Activated CD8-positive, alpha-beta memory T cell treated with anti-CD3 and anti-CD28 coated beads, Interleukin-2, amount 10 ng/mL, durations not matched to agents 7 days and 5 days (primary cell): Measurements from ENCODE around the gene RERE. TPM values are rescaled to one million over a fixed set of nuclear protein-coding genes. Genes with fewer than 3 reads are reported as not detected.
A peak's percentile ranks its signal among the peaks of the same experiment; 100 is the strongest.

Experiments
- ATAC-seq: fragments of 150-1000 bp; cut with Tn5 transposase; one replicate; pipeline ENCODE4 v1.10.0; 2021; ENCODE audit warnings: moderate library complexity
- CTCF ChIA-PET: fragments of 350-600 bp; sonication (Branson Sonifier 250); formaldehyde crosslinking; loops from one replicate; lab custom pipeline; 2021; ENCODE audit warnings: antibody characterized with exemption; lab: Charles Lee
- DNase-seq: peaks from one replicate; pipeline ENCODE4 v3.0.0-alpha.2; 2020
- H3K27ac Mint-ChIP-seq: one replicate; pipeline ENCODE4 v1.8.0; 2021; ENCODE audit warnings: mild to moderate bottlenecking, mixed read lengths
- H3K27me3 Mint-ChIP-seq: one replicate; pipeline ENCODE4 v1.8.0; 2021; ENCODE audit warnings: mixed read lengths
- H3K36me3 Mint-ChIP-seq: one replicate; pipeline ENCODE4 v1.8.0; 2021; ENCODE audit warnings: mild to moderate bottlenecking, mixed read lengths
- H3K4me1 Mint-ChIP-seq: one replicate; pipeline ENCODE4 v1.8.0; 2021; ENCODE audit warnings: mixed read lengths
- H3K4me3 Mint-ChIP-seq: one replicate; pipeline ENCODE4 v1.8.0; 2021; ENCODE audit warnings: mild to moderate bottlenecking, moderate library complexity, mixed read lengths
- H3K9me3 Mint-ChIP-seq: one replicate; pipeline ENCODE4 v1.8.0; 2022; ENCODE audit warnings: low read depth, mixed read lengths
- total RNA-seq, 2 experiments: library from RNA; stranded (reverse); gene quantifications; one replicate each; pipeline ENCODE4 v1.2.3, GENCODE V29; 2021

The RERE gene
- total RNA-seq, 2 experiments from 2014 or later, result 38.3 TPM

DNA sequence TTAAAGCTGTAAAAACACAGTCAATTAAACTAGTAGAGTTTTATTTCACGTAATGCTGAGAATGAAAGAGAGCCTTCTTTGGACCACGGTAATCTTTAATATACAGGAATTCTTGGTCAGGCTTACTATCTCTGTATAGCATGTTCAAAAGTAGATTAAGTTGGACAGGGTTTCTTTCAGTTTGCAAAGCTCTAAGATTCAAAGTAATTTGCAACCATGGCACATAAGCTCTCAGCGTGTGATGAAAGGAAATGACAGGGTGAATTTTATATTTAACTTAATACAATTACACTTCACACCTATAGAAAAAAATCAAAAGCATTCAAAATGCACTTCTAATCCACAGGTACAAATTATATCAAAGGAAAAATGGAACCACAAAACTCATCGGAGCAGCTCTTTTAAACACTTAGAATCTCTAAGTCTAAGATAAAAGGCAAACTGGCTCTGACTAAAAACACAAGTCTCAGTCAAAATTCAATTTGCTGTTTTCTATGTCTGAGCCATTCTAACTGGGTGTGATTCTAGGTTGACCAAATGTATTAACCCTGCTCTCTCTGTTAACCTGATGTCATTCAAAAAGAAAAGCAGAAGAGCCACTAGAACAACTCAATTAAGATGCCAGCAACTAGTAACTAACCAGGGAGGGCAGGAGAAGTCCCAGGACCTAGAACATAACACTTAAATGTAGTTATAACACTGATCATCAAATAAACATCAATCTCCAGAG lies 147.7 kb downstream of the RERE start:
- Mint-ChIP-seq H3K27me3 (no peaks in the 10 kb centered on the region), H3K9me3 (no peaks in the 10 kb centered on the region), H3K4me3 (no peak overlapping the region), H3K27ac (no peak overlapping the region), H3K4me1 (peaks cover 33% of the 10 kb centered on the region), H3K36me3 (no peaks in the 10 kb centered on the region)
- CTCF ChIA-PET, result interaction anchor here (0.5 to 4.6 kb wide), 13 partner anchors 8 to 144 kb away, joined by 3 to 46 read pairs (median 7); no protein-coding TSS in a partner anchor
- ATAC-seq (peak; percentile 58), DNase-seq (no peak)

DNA sequence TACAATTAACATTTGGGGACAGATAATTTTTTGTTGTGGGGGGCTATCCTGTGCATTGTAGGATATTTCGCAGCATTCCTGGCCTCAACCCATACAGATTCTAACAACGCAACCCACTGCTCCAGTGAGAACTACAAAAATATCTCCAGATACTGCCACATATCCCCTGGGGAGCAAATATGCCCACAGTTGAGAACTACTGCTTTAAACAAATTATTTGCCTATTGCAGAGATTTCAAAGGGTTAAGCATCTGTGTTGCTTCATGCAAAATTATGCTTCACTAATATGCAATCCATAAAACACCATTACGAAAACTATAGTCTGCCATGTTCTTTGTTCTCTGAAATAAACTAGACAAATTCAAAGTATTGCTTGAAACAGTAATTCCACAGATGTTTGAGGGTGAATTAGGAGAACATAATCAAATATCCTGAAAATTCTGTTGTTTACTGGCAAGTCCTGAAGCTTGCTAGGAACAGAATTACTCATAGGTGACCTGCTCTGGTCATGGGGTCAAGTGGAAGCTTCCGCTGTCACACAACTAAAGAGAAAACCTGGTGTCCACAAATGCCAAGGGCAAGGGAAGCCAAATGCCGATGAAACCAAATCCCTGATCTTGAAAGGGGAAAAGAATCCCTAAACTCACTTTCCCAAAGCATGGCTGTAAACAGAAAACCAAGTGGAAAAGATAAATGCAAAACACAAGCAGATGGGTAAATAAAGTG lies 149.4 kb downstream of the RERE start:
- Mint-ChIP-seq H3K4me3 (no peak overlapping the region), H3K27me3 (no peaks in the 10 kb centered on the region), H3K9me3 (no peaks in the 10 kb centered on the region), H3K36me3 (no peaks in the 10 kb centered on the region), H3K4me1 (peaks cover 33% of the 10 kb centered on the region), H3K27ac (no peak overlapping the region)
- no peak for DNase-seq
- CTCF ChIA-PET, result interaction anchor here (1.5 to 3.2 kb wide), 4 partner anchors 33 to 181 kb away, joined by 3 to 13 read pairs (median 10); no protein-coding TSS in a partner anchor
- ATAC-seq, result no peak

DNA sequence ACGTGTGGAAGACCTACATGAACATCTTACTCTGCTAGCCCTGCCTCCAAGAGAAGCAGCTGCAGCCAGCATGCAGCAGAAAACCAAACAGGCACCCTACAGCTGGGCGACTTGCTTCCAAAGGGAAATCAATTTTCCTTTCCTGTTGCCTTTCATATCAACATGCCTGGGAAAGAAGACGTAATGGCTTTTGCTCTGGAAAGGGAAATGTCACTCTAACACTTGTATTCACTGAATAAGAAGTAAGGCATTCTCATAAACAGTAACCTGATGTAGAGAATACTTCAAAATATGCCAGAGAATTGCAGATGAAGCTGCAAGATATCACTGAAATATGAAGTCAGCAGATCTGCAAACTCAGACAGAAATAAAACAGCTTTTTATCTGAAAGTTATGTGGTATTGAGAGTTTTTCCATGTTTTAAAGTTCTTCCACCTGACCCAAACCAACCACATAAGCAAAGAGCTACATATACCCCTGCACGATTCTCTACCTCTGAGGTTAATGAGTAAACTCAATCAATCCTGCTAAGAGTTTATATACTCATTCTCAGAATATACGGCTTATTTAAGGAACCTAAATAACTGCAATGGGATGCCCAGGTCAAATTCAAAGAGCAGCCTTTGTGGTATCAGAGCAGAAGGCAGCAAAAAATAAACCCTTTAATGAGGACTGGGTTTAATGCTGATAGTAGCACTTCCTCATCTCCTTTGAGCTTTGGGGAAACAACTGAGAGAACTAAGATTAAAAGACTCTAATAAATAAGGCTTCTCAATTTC lies 150.9 kb downstream of the RERE start:
- Mint-ChIP-seq H3K27ac (no peak overlapping the region), H3K9me3 (no peaks in the 10 kb centered on the region), H3K27me3 (no peaks in the 10 kb centered on the region), H3K4me3 (no peak overlapping the region), H3K36me3 (no peaks in the 10 kb centered on the region), H3K4me1 (peaks cover 33% of the 10 kb centered on the region)
- peak; percentile 31 for ATAC-seq
- CTCF ChIA-PET, result interaction anchor here (0.7 to 3.2 kb wide), 3 partner anchors 14 to 182 kb away, joined by 3 to 13 read pairs (median 3); no protein-coding TSS in a partner anchor
- no peak for DNase-seq

DNA sequence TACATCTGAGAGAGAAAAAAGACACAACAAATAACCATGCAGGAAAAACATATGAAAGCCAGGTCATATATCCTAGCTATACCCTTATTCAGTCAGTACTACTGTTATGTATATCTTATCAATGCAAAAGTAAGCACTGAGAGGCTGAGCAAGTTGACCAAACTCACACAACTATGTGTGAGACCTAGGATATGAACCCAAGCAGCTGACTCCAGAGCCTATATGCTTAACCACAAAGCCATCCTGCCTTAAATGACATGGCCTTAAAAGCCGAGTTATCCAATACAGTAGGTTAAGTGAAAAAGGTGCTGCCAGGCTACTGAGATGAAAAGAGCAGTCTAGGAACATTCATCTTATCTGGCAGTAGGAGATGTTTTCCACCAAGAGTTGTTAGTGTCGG lies 151.6 kb downstream of the RERE start:
- CTCF ChIA-PET, result interaction anchor here (1.4 to 3.2 kb wide), 2 partner anchors 60 to 105 kb away, joined by 3 to 13 read pairs; no protein-coding TSS in a partner anchor
- Mint-ChIP-seq H3K27me3 (no peaks in the 10 kb centered on the region), H3K4me1 (peaks cover 26% of the 10 kb centered on the region), H3K36me3 (no peaks in the 10 kb centered on the region), H3K4me3 (no peak overlapping the region), H3K27ac (no peak overlapping the region), H3K9me3 (no peaks in the 10 kb centered on the region)
- ATAC-seq (no peak), DNase-seq (no peak)

DNA sequence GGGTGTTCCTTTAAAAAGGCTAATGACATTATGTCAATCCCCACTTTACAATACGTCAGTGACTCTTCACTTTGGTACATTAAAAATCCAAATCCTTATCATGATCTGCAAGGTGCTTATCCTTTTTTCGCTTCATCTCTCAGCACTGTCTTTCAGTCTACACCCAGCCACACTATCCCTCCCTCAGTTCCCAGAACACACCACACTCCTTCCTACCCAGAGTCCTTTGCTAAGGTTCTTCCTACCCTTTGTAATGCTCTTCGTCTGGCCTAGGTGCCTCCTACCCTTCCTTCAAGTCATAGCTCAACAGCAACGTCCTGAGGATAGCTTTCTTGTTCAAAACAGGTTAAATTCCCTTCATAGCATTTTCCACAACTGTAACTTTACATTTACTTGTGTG lies 152.6 kb downstream of the RERE start:
- H3K9me3 Mint-ChIP-seq, result no peaks in the 10 kb centered on the region
- DNase-seq (no peak), ATAC-seq (no peak)
- H3K27me3 Mint-ChIP-seq, result no peaks in the 10 kb centered on the region
- CTCF ChIA-PET, result interaction anchor here (0.9 to 3.2 kb wide), 4 partner anchors 9 to 104 kb away, joined by 3 to 13 read pairs (median 3); no protein-coding TSS in a partner anchor
- no peaks in the 10 kb centered on the region for H3K36me3 Mint-ChIP-seq
- H3K4me3 Mint-ChIP-seq, result no peak overlapping the region
- peaks cover 17% of the 10 kb centered on the region for H3K4me1 Mint-ChIP-seq
- H3K27ac Mint-ChIP-seq, result no peak overlapping the region

DNA sequence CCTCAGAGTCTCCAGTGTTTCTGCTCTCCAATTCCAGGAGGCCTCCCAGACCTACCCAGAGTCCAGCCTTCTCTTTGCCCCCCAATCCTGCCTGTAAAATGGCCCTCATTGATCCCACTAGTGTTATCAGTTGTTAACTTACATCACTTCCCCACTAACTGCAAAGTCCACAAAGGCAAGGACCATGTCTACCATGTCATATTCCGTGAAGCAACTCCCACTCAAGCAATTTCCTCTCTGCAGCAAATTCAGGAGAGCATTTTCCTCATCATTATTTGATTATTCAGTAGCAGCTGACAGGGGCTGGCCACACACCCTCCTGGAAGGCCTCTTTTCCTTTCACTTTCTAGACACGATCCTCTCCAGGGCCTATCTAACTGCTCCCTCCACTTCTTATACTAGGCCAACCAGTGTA lies 153.5 kb downstream of the RERE start:
- CTCF ChIA-PET, result interaction anchor here (1.6 kb wide), 1 partner anchor 102 kb away, joined by 5 read pairs; no protein-coding TSS in a partner anchor
- Mint-ChIP-seq H3K27me3 (no peaks in the 10 kb centered on the region), H3K27ac (no peak overlapping the region), H3K36me3 (no peaks in the 10 kb centered on the region), H3K4me1 (peaks cover 10% of the 10 kb centered on the region), H3K9me3 (no peaks in the 10 kb centered on the region), H3K4me3 (no peak overlapping the region)
- DNase-seq (peak; percentile 45), ATAC-seq (peak; percentile 81)

DNA sequence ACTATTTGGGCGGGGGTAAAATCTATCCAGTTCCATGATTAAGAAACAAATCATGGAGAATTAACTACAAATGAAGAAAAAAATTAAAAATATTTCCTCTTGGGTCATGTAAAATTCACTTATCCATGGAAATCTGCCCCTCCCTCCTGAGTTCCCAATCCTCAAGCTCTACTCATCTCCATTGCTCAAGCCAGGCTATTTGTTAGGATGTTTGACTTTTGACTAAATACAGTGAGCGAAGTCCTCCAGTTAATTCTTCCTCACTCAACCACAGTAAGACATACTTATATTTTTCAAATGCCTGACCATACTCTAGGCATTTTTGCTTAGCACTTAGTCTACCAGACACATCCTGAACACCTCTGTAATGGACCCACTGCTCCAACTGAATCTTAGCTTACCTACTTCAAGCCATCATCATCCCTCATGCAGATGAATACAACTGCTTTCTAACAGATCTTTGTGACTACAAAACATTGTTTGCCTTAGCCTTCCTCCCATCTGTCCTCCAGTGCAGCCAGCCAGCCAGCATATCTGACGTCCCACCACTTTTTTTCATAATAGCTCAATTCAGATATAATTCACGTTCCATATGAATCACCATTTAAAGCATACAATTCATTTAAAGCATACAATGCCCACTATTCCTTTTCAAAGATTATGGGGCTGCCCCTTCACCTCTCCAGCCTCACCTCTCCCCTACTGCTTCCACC lies 154.2 kb downstream of the RERE start:
- no peak for ATAC-seq
- Mint-ChIP-seq H3K4me3 (no peak overlapping the region), H3K27me3 (no peaks in the 10 kb centered on the region), H3K36me3 (peaks cover 1% of the 10 kb centered on the region), H3K9me3 (no peaks in the 10 kb centered on the region), H3K4me1 (peaks cover 5% of the 10 kb centered on the region), H3K27ac (no peak overlapping the region)
- CTCF ChIA-PET, result interaction anchor here (0.6 to 1.6 kb wide), 3 partner anchors 9 to 102 kb away, joined by 3 to 5 read pairs (median 3); no protein-coding TSS in a partner anchor
- DNase-seq, result no peak

DNA sequence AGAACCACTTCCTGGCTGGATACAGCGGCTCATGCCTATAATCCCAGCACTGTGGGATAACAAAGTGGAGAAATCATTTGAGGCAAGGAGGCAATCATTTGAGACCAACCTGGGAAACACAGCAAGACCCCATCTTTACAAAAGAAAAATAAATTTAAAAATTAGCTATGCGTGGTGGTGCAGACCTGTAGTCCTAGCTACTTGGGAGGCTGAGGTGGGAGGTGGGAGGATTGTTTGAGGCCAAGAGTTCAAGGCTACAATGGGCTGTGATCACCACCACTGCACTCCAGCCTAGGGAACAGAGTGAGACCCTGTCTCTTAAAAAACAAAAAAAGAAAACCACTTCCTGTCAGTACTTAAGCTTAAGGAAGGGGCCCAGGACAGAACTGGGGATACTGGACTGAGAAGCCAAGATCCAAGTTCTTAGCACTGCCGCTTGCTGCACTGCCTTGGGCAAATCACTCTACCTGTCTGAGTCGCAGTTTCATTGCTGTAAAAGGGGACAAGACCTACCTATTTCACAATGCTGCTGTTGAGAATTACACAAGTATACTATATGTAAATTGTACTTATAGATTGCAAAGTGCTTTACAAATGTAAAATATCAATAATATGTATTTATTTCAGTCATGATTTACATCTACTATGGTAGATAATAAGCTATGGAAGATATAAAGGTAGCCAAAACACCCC lies 154.9 kb downstream of the RERE start:
- peaks cover 5% of the 10 kb centered on the region for H3K4me1 Mint-ChIP-seq
- no peaks in the 10 kb centered on the region for H3K27me3 Mint-ChIP-seq
- ATAC-seq (no peak), DNase-seq (no peak)
- H3K36me3 Mint-ChIP-seq, result peaks cover 1% of the 10 kb centered on the region
- H3K27ac Mint-ChIP-seq, result peak overlapping the region; percentile 54
- CTCF ChIA-PET, result interaction anchor here (0.6 to 1.6 kb wide), 4 partner anchors 8 to 101 kb away, joined by 3 to 7 read pairs (median 4); no protein-coding TSS in a partner anchor
- H3K9me3 Mint-ChIP-seq, result no peaks in the 10 kb centered on the region
- no peak overlapping the region for H3K4me3 Mint-ChIP-seq

DNA sequence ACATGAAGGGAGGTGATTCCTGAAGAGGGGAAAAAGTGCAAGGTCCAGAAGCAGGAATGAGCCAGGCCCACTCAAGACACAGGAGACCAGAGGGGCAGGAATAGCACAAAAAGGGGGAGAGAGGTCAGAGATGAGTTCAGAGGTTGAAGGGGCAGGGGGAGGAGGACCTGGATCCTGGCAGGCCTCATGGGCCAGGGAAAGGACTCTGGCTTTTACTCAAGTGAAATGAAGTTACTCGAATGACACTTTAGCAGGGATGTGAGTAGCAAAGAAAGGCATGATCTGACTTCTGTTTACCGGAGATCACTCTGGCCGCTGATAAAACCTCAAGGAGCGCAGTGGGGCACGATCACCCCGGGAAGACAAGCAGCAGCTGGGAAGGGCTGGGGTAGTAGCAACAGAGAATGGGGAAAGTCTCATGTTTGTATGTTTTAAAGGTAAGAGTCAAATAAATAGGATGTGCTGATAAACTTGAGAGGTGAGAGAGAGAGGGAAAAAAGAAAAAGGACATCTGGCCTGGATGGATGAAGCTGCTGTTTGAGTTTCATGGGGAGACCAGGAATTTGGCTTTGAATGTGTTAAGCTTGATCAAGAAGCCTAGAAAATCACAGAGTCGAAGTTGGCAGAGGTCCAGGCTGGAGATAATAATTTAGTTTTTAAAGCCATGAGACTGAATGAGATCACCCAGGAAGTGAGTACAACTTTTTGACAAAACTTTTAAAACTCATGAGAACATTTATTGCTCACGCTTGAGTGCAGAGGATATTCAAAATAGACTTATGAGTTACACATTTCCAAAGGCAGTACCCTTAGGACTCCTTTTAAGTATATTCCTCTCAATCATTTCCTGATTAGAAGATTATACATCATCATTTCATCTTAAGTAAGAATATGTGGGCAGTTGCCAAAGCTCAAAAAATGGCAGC lies 156.0 kb downstream of the RERE start:
- H3K36me3 Mint-ChIP-seq, result peaks cover 1% of the 10 kb centered on the region
- H3K9me3 Mint-ChIP-seq, result no peaks in the 10 kb centered on the region
- peak; percentile 18 for ATAC-seq
- no peaks in the 10 kb centered on the region for H3K27me3 Mint-ChIP-seq
- H3K4me3 Mint-ChIP-seq, result no peak overlapping the region
- CTCF ChIA-PET, result interaction anchor here (0.7 to 1.6 kb wide), 4 partner anchors 10 to 13 kb away, joined by 3 to 7 read pairs (median 3); no protein-coding TSS in a partner anchor
- H3K4me1 Mint-ChIP-seq, result no peaks in the 10 kb centered on the region
- no peak for DNase-seq
- no peak overlapping the region for H3K27ac Mint-ChIP-seq

DNA sequence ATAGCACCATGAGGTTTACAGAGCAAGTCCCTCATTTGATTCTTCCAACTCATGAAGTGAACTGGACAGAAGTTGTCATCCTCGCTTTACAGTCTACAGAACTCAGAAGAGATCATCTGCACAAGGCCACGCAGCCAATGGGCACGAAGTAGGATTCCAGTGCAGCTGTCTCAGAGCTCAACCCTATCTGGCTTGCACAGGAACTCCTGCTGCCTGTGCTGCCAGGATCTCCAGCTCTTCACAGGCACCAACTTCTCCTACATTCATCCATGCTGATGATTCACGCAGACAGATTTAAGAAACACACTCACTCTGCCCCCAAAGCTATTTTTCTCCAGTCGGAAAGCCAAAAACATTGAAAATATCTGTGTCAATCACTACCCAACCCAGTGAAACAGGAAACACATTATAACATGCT lies 157.0 kb downstream of the RERE start:
- H3K9me3 Mint-ChIP-seq, result no peaks in the 10 kb centered on the region
- no peak overlapping the region for H3K4me3 Mint-ChIP-seq
- H3K27me3 Mint-ChIP-seq, result no peaks in the 10 kb centered on the region
- DNase-seq (no peak), ATAC-seq (no peak)
- peaks cover 11% of the 10 kb centered on the region for H3K36me3 Mint-ChIP-seq
- no peaks in the 10 kb centered on the region for H3K4me1 Mint-ChIP-seq
- H3K27ac Mint-ChIP-seq, result no peak overlapping the region
- CTCF ChIA-PET, result interaction anchor here (1.1 to 1.2 kb wide), 2 partner anchors 12 to 14 kb away, joined by 3 to 6 read pairs; no protein-coding TSS in a partner anchor

DNA sequence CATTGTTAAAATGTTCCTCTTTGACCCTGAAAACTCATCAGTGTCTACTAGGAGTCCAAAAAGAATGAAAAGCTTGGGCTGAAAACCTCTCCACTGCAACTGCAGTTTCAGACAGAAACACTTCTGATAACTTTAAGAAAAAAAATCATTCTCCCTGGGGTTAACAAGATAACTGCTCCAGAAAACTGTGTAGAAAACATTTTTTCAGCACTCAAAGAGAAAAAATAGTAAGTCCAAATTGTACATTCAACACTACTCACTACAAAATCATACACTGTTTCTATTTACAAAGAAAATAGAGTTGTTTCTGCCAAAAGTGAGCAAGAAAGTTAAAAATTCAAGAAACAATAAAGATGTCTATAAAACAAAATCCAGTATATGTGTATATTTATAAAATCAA lies 157.8 kb downstream of the RERE start:
- no peak overlapping the region for H3K27ac Mint-ChIP-seq
- DNase-seq (no peak), ATAC-seq (no peak)
- no peaks in the 10 kb centered on the region for H3K9me3 Mint-ChIP-seq
- CTCF ChIA-PET, result no interaction called here
- H3K4me3 Mint-ChIP-seq, result no peak overlapping the region
- H3K36me3 Mint-ChIP-seq, result peaks cover 11% of the 10 kb centered on the region
- no peaks in the 10 kb centered on the region for H3K4me1 Mint-ChIP-seq
- H3K27me3 Mint-ChIP-seq, result no peaks in the 10 kb centered on the region
